Spleen (tissue), 11 donors: ENCODE measurements around the gene RGS19. TPM values are rescaled to one million over a fixed set of nuclear protein-coding genes. Genes with fewer than 3 reads are reported as not detected.

ENCODE experiments used
- DNase-seq: peaks from one replicate; pipeline ENCODE4 v3.0.0-alpha.2; 2020
- H3K27ac ChIP-seq, 8 donors: fragments of 200-600 bp; sonication (generic) in 7 of 8; 1 replicate in 4 of 8; 2 replicates in 4 of 8; pipeline versions ENCODE4 v1.5.0 to v1.8.0; 2016 to 2021; ENCODE audit warnings: inconsistent platforms in 4 of 8, mild to moderate bottlenecking in 4 of 8, moderate library complexity in 1 of 8
- H3K27me3 ChIP-seq, 7 donors: fragments of 200-600 bp; sonication (generic) in 6 of 7; replicated peaks in 1 of 7; 1 replicate in 4 of 7; 2 replicates in 3 of 7; pipeline versions ENCODE4 v1.5.0 to v1.8.0; 2016 to 2021; ENCODE audit warnings: inconsistent platforms in 3 of 7, mild to moderate bottlenecking in 1 of 7
- H3K36me3 ChIP-seq, 6 donors: fragments of 200-600 bp; sonication (generic) in 5 of 6; 1 replicate in 4 of 6; 2 replicates in 2 of 6; pipeline versions ENCODE4 v1.5.0 to v1.8.0; 2016 to 2021; ENCODE audit warnings: inconsistent platforms in 2 of 6
- H3K4me1 ChIP-seq, 6 donors: fragments of 200-600 bp; sonication (generic) in 5 of 6; 1 replicate in 3 of 6; 2 replicates in 3 of 6; pipeline versions ENCODE4 v1.5.0 to v1.8.0; 2016 to 2021; ENCODE audit warnings: inconsistent platforms in 3 of 6
- H3K4me3 ChIP-seq, 8 donors: fragments of 200-600 bp; sonication (generic) in 7 of 8; 1 replicate in 4 of 8; 2 replicates in 4 of 8; pipeline versions ENCODE4 v1.5.0 to v1.8.0; 2016 to 2021; ENCODE audit warnings: inconsistent platforms in 4 of 8, mild to moderate bottlenecking in 4 of 8, moderate library complexity in 2 of 8
- H3K9me3 ChIP-seq, 8 donors: fragments of 200-600 bp; sonication (generic) in 7 of 8; 1 replicate in 4 of 8; 2 replicates in 4 of 8; pipeline versions ENCODE4 v1.5.0 to v1.8.0; 2016 to 2021; ENCODE audit warnings: inconsistent platforms in 4 of 8
- CTCF ChIP-seq, 11 experiments: fragments of 200-600 bp in 7 of 11; fragments of 450-650 bp in 4 of 11; sonication (generic) in 4 of 11; IDR thresholded peaks in 8 of 11; conservative IDR thresholded peaks in 3 of 11; 1 replicate in 7 of 11; 2 replicates in 4 of 11; pipeline versions ENCODE4 v1.4.0 to v1.8.0; 2016 to 2021; ENCODE audit warnings: antibody characterized with exemption in 11 of 11, inconsistent platforms in 4 of 11, mild to moderate bottlenecking in 1 of 11
- POLR2A ChIP-seq, 3 donors: fragments of 450-650 bp; IDR thresholded peaks; one replicate each; pipeline ENCODE4 v1.5.1; 2017; ENCODE audit warnings: antibody characterized with exemption in 3 of 3, mild to moderate bottlenecking in 1 of 3
- POLR2AphosphoS5 ChIP-seq, 3 donors: sonication (generic); formaldehyde crosslinking; IDR thresholded peaks; one replicate each; pipeline ENCODE4 v1.5.1; 2017; ENCODE audit warnings: antibody characterized with exemption in 3 of 3
- WGBS, 5 donors: extraction: QIAGEN DNeasy Blood & Tissue Kit in 3 of 5; methylation state at CpG; one replicate each; pipeline versions ENCODE4 v1.1.5 to v1.1.7; 2013 to 2018; 5-methylcytosine and 5-hydroxymethylcytosine counted together
- intact Hi-C: fragments of 100-400 bp; cut with DNase I; formaldehyde crosslinking; loops from one replicate; pipeline ENCODE4 v1.15.0; 2023; ENCODE audit warnings: low total_unique reads
- polyA plus RNA-seq, 3 donors: library from polyadenylated mRNA; stranded (reverse); fragments of 200-250 nt; gene quantifications; one replicate each; pipeline ENCODE4 v1.2.1, GENCODE V29; 2013
- total RNA-seq, 7 donors: library from RNA; depleted of rRNA in 3 of 7; stranded (reverse); fragments of >200 nt in 3 of 7; fragmentation: NEBNext Ultra II Directional in 4 of 7; extraction: Animal tissue kit (Norgen Biotek cat#: 25700) in 4 of 7; gene quantifications; one replicate each; pipeline versions ENCODE4 v1.1.0 to v1.2.1, GENCODE V29; 2016 to 2021
- donor health status: healthy with polysubstance abuse.
- donor health status: DM: no; HTN: no; CAD: no; lungs with moderate emphysema.
- donor health status: DM: no; HTN: no; CAD: no.
- donor health status: Bipolar disorder and iron deficiency.
- donor health status: healthy.
- donor health status: DM: no; HTN: no; CAD: no.
- donor health status: DM: yes; HTN: yes; CAD: no.

RGS19 gene
- total and polyA plus RNA-seq, 10 donors = 80.4 to 186 (median 102) TPM

GRCh38 chr20:64086801-64087200 lies 7.5 kb upstream of the RGS19 start:
- intact Hi-C loops = no loop called here
- peaks cover 11 to 33% (median 31%) of the 10 kb centered on the region in 6 donors for H3K4me1 ChIP-seq
- H3K4me3 ChIP-seq = no peak overlapping the region
- H3K27ac ChIP-seq = no peak overlapping the region
- H3K36me3 ChIP-seq = no peaks in the 10 kb centered on the region
- no peak for TF ChIP-seq POLR2A (IDR thresholded peaks at IDR 0.05)
- no peak for DNase-seq
- WGBS, 5 donors = 93 to 95% (median 94%) methylated on average over 7 to 11 of the region's 11 CpGs
- H3K27me3 ChIP-seq = peaks cover 0 to 33% (median 17%) of the 10 kb centered on the region in 7 donors
- H3K9me3 ChIP-seq = peaks cover 0 to 9% (median 5%) of the 10 kb centered on the region in 8 donors

- H3K27ac ChIP-seq = no peak overlapping the region
- DNase-seq = no peak
- 13 to 33% (median 15%) methylated on average over 3 to 23 of the region's 23 CpGs for WGBS, 5 donors
- intact Hi-C loops = loop anchor here (5.0 kb wide), 1 partner anchor 38 kb away; no protein-coding TSS in a partner anchor
- TF ChIP-seq POLR2AphosphoS5 (IDR thresholded peaks at IDR 0.05) (no peak), POLR2A (IDR thresholded peaks at IDR 0.05) (no peak), CTCF (IDR thresholded peaks at IDR 0.05 in 8 of 11, conservative IDR thresholded peaks at IDR 0.05 in 3 of 11) (no peak)
- H3K4me1 ChIP-seq = peaks cover 11 to 51% (median 48%) of the 10 kb centered on the region in 6 donors
- H3K36me3 ChIP-seq = no peaks in the 10 kb centered on the region
- H3K4me3 ChIP-seq = peak overlapping the region in 1 of 8 donors; percentile 88
- H3K27me3 ChIP-seq = peaks cover 0 to 33% (median 17%) of the 10 kb centered on the region in 7 donors
- peaks cover 0 to 9% (median 5%) of the 10 kb centered on the region in 8 donors for H3K9me3 ChIP-seq
These were observed 5.4 kb upstream of the RGS19 start for GRCh38 chr20:64084685-64085152.

- Histone ChIP-seq H3K4me3 (peak within 1 kb of the TSS; percentile 22 to 88 (median 60)), H3K27ac (peak within 1 kb of the TSS in 3 of 8 donors; percentile 47 to 93 (median 62)), H3K9me3 (peaks cover 0 to 9% (median 5%) of the 10 kb centered on the region in 8 donors), H3K36me3 (no peaks in the 10 kb centered on the region), H3K27me3 (peaks cover 0 to 33% (median 17%) of the 10 kb centered on the region in 7 donors), H3K4me1 (peaks cover 11 to 53% (median 49%) of the 10 kb centered on the region in 6 donors)
- WGBS, 5 donors = 1 to 2% (median 2%) methylated on average over 28 to 86 of the region's 86 CpGs
- intact Hi-C loops = loop anchor here (5.0 kb wide), 1 partner anchor 38 kb away; no protein-coding TSS in a partner anchor
- DNase-seq = no peak
- TF ChIP-seq POLR2AphosphoS5 (IDR thresholded peaks at IDR 0.05) (peak in 1 of 3 donors; percentile 4), CTCF (IDR thresholded peaks at IDR 0.05 in 8 of 11, conservative IDR thresholded peaks at IDR 0.05 in 3 of 11) (peak in 1 of 11 experiments; percentile 3), POLR2A (IDR thresholded peaks at IDR 0.05) (no peak)
These were observed 4.7 kb upstream of the RGS19 start, which contains the start of gene LKAAEAR1 for GRCh38 chr20:64083804-64084684. TSS of gene LKAAEAR1 (minus strand) at chr20:64084398. CDS start at chr20:64084219, 179 bp downstream.

- WGBS, 5 donors = 0 to 1% (median 0%) methylated on average over 12 to 52 of the region's 52 CpGs
- H3K4me1 ChIP-seq = peaks cover 11 to 60% (median 56%) of the 10 kb centered on the region in 6 donors
- no peak for TF ChIP-seq POLR2A (IDR thresholded peaks at IDR 0.05)
- TF ChIP-seq POLR2AphosphoS5 (IDR thresholded peaks at IDR 0.05) = peak in 2 of 3 donors; percentile 47 to 70
- peak; percentile 14 to 85 (median 69) for TF ChIP-seq CTCF (IDR thresholded peaks at IDR 0.05 in 8 of 11, conservative IDR thresholded peaks at IDR 0.05 in 3 of 11)
- peaks cover 0 to 33% (median 17%) of the 10 kb centered on the region in 7 donors for H3K27me3 ChIP-seq
- DNase-seq = peak; percentile 97
- H3K36me3 ChIP-seq = no peaks in the 10 kb centered on the region
- H3K4me3 ChIP-seq = peak overlapping the region; percentile 22 to 88 (median 60)
- intact Hi-C loops = loop anchor here (5.0 kb wide), 1 partner anchor 39 kb away; no protein-coding TSS in a partner anchor
- H3K27ac ChIP-seq = peak overlapping the region in 3 of 8 donors; percentile 47 to 93 (median 62)
- peaks cover 0 to 9% (median 5%) of the 10 kb centered on the region in 8 donors for H3K9me3 ChIP-seq
These were observed 4.1 kb upstream of the RGS19 start for GRCh38 chr20:64083378-64083803.
